Measurements from ENCODE around the gene IL36B.
"Not testable (repeated sequence)": the region's sequence is repeated elsewhere in the genome, so short reads cannot be mapped to it uniquely, and the experiment has no call there.

The IL36B gene

GRCh38 chr2:113052396-113052917 is at the start of gene IL36B:
TSS of gene IL36B (minus strand) at chr2:113052867.
- no peak for DNase-seq

- DNase-seq = no peak
These were observed 49.5 kb upstream of the IL36B start for GRCh38 chr2:113102133-113102532.

- no peak for DNase-seq
These were observed 45.9 kb upstream of the IL36B start for GRCh38 chr2:113098532-113098931.

GRCh38 chr2:113098041-113098440 is 45.4 kb upstream of the IL36B start:
- no peak for DNase-seq

- not testable (repeated sequence) for DNase-seq
These were observed 44.4 kb upstream of the IL36B start for GRCh38 chr2:113096842-113097618.

- DNase-seq = not testable (repeated sequence)
These were observed 43.6 kb upstream of the IL36B start for GRCh38 chr2:113096306-113096705.

- no peak for DNase-seq
These were observed 40.9 kb upstream of the IL36B start for GRCh38 chr2:113093613-113093977.

- DNase-seq = no peak
These were observed 40.4 kb upstream of the IL36B start for GRCh38 chr2:113092864-113093612.

- no peak for DNase-seq
These were observed 38.7 kb upstream of the IL36B start for GRCh38 chr2:113091231-113091896.

- DNase-seq = peak; percentile 6
These were observed 37.2 kb upstream of the IL36B start for GRCh38 chr2:113089916-113090315.

- DNase-seq = no peak
These were observed 35.7 kb upstream of the IL36B start for GRCh38 chr2:113088213-113088992.

- no peak for DNase-seq
These were observed 32.9 kb upstream of the IL36B start for GRCh38 chr2:113085542-113085941.

GRCh38 chr2:113084249-113085000 is 31.8 kb upstream of the IL36B start:
- DNase-seq = peak; percentile 24

GRCh38 chr2:113083296-113083695 is 30.6 kb upstream of the IL36B start:
- no peak for DNase-seq

GRCh38 chr2:113081488-113082210 is 29.0 kb upstream of the IL36B start:
- no peak for DNase-seq

- peak; percentile 38 for DNase-seq
These were observed 27.5 kb upstream of the IL36B start for GRCh38 chr2:113080134-113080533.

- DNase-seq = no peak
These were observed 26.5 kb upstream of the IL36B start for GRCh38 chr2:113079131-113079530.

GRCh38 chr2:113078350-113078839 is 25.7 kb upstream of the IL36B start:
- DNase-seq = no peak

- DNase-seq = no peak
These were observed 25.3 kb upstream of the IL36B start for GRCh38 chr2:113077921-113078320.

GRCh38 chr2:113076954-113077669 is 24.4 kb upstream of the IL36B start:
- no peak for DNase-seq

Measured in KG1 (cell line).